HFFc6 (cell line): Measurements from ENCODE around the gene ARFGEF2. TPM values are rescaled to one million over a fixed set of nuclear protein-coding genes. Genes with fewer than 3 reads are reported as not detected.
A peak's percentile ranks its signal among the peaks of the same experiment; 100 is the strongest.
"Not testable (repeated sequence)": the region's sequence is repeated elsewhere in the genome, so short reads cannot be mapped to it uniquely, and the experiment has no call there.

ENCODE experiments used
- DNase-seq: peaks from one replicate; pipeline ENCODE4 v3.0.0-alpha.2; 2018
- H3K27ac Mint-ChIP-seq: 2 replicates; pipeline ENCODE4 v1.8.0; 2020; ENCODE audit warnings: mild to moderate bottlenecking, mixed read lengths
- H3K27me3 Mint-ChIP-seq: 2 replicates; pipeline ENCODE4 v1.8.0; 2021; ENCODE audit warnings: mild to moderate bottlenecking, moderate library complexity, mixed read lengths; ENCODE audit not compliant: insufficient read depth
- H3K36me3 Mint-ChIP-seq: 2 replicates; pipeline ENCODE4 v1.8.0; 2021; ENCODE audit warnings: low read depth, mixed read lengths
- H3K4me1 Mint-ChIP-seq: 2 replicates; pipeline ENCODE4 v1.8.0; 2020; ENCODE audit warnings: low read depth, mixed read lengths
- H3K4me3 Mint-ChIP-seq: 2 replicates; pipeline ENCODE4 v1.8.0; 2020; ENCODE audit warnings: mild to moderate bottlenecking, moderate library complexity, mixed read lengths
- H3K9me3 Mint-ChIP-seq: 2 replicates; pipeline ENCODE4 v1.8.0; 2020; ENCODE audit warnings: mild to moderate bottlenecking, mixed read lengths
- total RNA-seq, 6 experiments: library from RNA; stranded (reverse); fragmentation: NEBNext Ultra II Directional; extraction: Animal tissue kit (Norgen Biotek cat#: 25700); gene quantifications; 2 replicates in 1 of 6; 3 replicates in 5 of 6; pipeline ENCODE4 v1.2.3, GENCODE V29; 2021
- TF ChIP-seq, protein P1 (sequence below): fragments of 200-600 bp; sonication (generic); IDR thresholded peaks from 2 replicates; pipeline ENCODE4 v1.5.0; 2021; ENCODE audit warnings: antibody characterized with exemption, mild to moderate bottlenecking

The ARFGEF2 gene
- total RNA-seq, 6 experiments from 2014 or later: 25.4 to 28.3 (median 26.2) TPM

- DNase-seq: no peak
- H3K4me1 Mint-ChIP-seq: peaks cover 20% of the 10 kb centered on the region
- no peak overlapping the region for H3K27ac Mint-ChIP-seq
- no peak overlapping the region for H3K4me3 Mint-ChIP-seq
- no peaks in the 10 kb centered on the region for H3K9me3 Mint-ChIP-seq
- H3K27me3 Mint-ChIP-seq: no peaks in the 10 kb centered on the region
- H3K36me3 Mint-ChIP-seq: peaks cover 12% of the 10 kb centered on the region; the same call in 1 of the 2 replicates
- TF ChIP-seq, protein P1, sequence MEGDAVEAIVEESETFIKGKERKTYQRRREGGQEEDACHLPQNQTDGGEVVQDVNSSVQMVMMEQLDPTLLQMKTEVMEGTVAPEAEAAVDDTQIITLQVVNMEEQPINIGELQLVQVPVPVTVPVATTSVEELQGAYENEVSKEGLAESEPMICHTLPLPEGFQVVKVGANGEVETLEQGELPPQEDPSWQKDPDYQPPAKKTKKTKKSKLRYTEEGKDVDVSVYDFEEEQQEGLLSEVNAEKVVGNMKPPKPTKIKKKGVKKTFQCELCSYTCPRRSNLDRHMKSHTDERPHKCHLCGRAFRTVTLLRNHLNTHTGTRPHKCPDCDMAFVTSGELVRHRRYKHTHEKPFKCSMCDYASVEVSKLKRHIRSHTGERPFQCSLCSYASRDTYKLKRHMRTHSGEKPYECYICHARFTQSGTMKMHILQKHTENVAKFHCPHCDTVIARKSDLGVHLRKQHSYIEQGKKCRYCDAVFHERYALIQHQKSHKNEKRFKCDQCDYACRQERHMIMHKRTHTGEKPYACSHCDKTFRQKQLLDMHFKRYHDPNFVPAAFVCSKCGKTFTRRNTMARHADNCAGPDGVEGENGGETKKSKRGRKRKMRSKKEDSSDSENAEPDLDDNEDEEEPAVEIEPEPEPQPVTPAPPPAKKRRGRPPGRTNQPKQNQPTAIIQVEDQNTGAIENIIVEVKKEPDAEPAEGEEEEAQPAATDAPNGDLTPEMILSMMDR: no peak
Observed at GRCh38 chr20:48930878-48931277, 9.4 kb downstream of the ARFGEF2 start.

GRCh38 chr20:48931527-48932374 is 10.2 kb downstream of the ARFGEF2 start:
- Mint-ChIP-seq H3K36me3 (peaks cover 13% of the 10 kb centered on the region), H3K4me1 (peaks cover 11% of the 10 kb centered on the region), H3K27ac (no peak overlapping the region), H3K4me3 (no peak overlapping the region), H3K9me3 (no peaks in the 10 kb centered on the region), H3K27me3 (no peaks in the 10 kb centered on the region)
- no peak for DNase-seq
- TF ChIP-seq, protein P1: no peak

DNA sequence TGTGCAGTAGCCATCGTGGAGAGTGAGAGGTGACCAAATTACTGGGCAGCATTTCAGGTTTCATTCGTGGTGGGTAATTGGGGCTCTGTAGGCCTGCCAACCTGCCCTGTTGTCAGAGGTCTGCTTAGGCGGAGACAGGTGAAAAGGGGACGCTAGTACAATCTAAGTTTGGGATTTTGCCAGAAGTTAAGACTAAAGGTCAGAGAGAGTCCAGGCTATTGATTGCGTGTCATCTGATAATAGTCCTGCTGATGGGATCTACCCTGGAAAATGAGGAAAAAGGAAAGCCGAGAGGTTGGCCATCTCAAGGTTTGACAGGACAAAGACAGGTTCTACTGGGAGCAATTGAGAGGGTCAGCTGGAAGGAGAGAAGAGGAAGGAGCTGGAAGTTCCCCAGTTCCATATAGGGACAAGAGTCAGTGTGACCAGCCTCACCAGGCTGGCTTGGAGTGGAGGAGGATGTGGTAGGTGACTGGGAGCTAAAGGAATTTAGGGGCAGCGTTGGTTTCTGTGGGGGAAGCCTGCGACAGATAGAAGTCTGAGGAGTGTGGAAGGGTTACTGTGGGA is 10.9 kb downstream of the ARFGEF2 start:
- Mint-ChIP-seq H3K36me3 (peaks cover 15% of the 10 kb centered on the region), H3K9me3 (no peaks in the 10 kb centered on the region), H3K4me3 (no peak overlapping the region), H3K27ac (no peak overlapping the region), H3K27me3 (no peaks in the 10 kb centered on the region), H3K4me1 (peaks cover 6% of the 10 kb centered on the region)
- TF ChIP-seq, protein P1: no peak
- DNase-seq: peak; percentile 30

DNA sequence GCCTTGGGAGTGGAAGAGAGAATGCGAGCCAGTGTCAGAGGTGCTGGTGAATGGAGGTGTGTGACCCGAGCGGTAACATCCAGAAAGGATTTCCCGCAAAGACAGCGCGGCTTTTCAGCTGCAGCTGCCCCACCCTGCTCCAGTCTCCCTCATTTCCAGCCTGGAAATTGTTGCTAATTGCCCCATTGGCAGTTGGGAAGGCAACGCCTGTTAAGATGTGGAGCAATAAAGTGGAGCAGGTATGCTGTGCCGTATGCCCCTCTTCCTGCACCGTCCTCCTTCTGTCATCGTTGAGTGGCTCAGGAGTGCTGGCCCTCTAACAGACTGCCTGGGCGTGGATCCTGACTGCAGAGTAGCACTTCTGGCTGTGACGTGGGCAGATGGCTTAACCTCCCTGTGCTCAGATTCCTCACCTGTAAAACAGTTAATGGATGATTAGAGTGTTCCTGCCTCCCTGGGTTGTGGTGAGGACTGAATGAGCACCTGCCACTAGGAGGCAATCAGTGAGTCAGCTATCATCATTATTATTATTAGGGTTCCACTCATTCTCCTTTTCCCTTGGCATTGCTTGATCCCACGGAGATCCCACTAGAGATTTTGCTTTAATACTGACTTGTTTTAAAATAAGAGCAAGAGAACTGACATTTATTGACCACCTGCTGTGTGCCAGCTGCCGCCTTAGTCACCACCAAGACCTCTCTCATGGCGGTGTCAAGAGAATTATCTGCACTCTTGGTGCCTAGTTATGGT is 11.7 kb downstream of the ARFGEF2 start:
- H3K27me3 Mint-ChIP-seq: no peaks in the 10 kb centered on the region
- TF ChIP-seq, protein P1: 0 out of 2 replicates have a peak, but pooled peaks have one; percentile 27
- H3K36me3 Mint-ChIP-seq: peaks cover 15% of the 10 kb centered on the region
- DNase-seq: no peak
- no peak overlapping the region; the same call in 1 of the 2 replicates for H3K27ac Mint-ChIP-seq
- no peak overlapping the region for H3K4me3 Mint-ChIP-seq
- H3K4me1 Mint-ChIP-seq: peaks cover 6% of the 10 kb centered on the region
- no peaks in the 10 kb centered on the region for H3K9me3 Mint-ChIP-seq

DNA sequence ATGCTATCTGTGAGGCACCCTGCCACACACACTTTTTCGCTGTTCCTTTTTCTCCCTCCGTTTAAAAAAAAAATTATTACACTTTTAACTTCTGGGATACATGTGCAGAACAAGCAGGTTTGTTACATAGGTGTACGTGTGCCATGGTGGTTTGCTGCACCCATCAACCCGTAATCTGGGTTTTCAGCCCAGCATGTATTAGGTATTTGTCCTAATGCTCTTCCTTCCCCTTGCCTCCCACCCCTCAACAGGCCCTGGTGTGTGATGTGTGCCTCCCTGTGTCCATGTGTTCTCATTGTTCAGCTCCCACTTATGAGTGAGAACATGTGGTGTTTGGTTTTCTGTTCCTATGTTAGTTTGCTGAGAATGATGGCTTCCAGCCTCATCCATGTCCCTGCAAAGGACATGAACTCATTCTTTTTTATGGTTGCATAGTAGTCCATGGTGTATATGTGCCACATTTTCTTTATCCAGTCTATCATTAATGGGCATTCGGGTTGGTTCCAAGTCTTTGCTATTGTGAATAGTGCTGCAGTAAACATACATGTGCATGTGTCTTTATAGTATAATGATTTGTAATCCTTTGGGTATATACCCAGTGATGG is 12.9 kb downstream of the ARFGEF2 start:
- H3K27ac Mint-ChIP-seq: not testable (repeated sequence)

DNA sequence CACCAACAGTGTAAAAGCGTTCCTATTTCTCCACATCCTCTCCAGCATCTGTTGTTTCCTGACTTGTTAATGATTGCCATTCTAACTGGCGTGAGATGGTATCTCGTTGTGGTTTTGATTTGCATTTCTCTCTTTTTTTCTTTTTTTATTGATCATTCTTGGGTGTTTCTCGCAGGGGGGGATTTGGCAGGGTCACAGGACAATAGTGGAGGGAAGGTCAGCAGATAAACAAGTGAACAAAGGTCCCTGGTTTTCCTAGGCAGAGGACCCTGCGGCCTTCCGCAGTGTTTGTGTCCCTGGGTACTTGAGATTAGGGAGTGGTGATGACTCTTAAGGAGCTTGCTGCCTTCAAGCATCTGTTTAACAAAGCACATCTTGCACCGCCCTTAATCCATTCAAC is 13.5 kb downstream of the ARFGEF2 start:
- H3K36me3 Mint-ChIP-seq: peaks cover 15% of the 10 kb centered on the region
- not testable (repeated sequence) for H3K9me3 Mint-ChIP-seq, H3K27me3 Mint-ChIP-seq, H3K4me3 Mint-ChIP-seq, H3K27ac Mint-ChIP-seq, H3K4me1 Mint-ChIP-seq, DNase-seq

More for the DNA sequence above, 12.9 kb downstream of the ARFGEF2 start:
- not testable (repeated sequence) for DNase-seq, H3K27me3 Mint-ChIP-seq, H3K4me1 Mint-ChIP-seq, H3K9me3 Mint-ChIP-seq, H3K4me3 Mint-ChIP-seq
- peaks cover 15% of the 10 kb centered on the region for H3K36me3 Mint-ChIP-seq

GRCh38 chr20:48936178-48936577 is 14.7 kb downstream of the ARFGEF2 start:
- not testable (repeated sequence) for H3K9me3 Mint-ChIP-seq

More at GRCh38 chr20:48936178-48936577, 14.7 kb downstream of the ARFGEF2 start:
- H3K27ac Mint-ChIP-seq, H3K4me3 Mint-ChIP-seq, DNase-seq, H3K4me1 Mint-ChIP-seq, H3K27me3 Mint-ChIP-seq: not testable (repeated sequence)
- H3K36me3 Mint-ChIP-seq: peaks cover 15% of the 10 kb centered on the region
